GM23338 (cell line): ENCODE measurements around the gene PCMT1. TPM values are rescaled to one million over a fixed set of nuclear protein-coding genes. Genes with fewer than 3 reads are reported as not detected.

Experiments used
- ATAC-seq: fragments of 200-7000 bp; cut with Tn5 transposase; 3 replicates; pipeline ENCODE4 v1.9.1; 2020
- DNase-seq: peaks from one replicate; pipeline ENCODE4 v3.0.0-alpha.2; 2015; ENCODE audit warnings: low spot score
- H2AFZ ChIP-seq: fragments of 200-600 bp; sonication (generic); 2 replicates; pipeline ENCODE4 v1.8.0; 2016; ENCODE audit warnings: antibody characterized with exemption, mild to moderate bottlenecking, moderate library complexity
- H3F3A ChIP-seq: fragments of 200-600 bp; sonication (generic); replicated peaks from 2 replicates; pipeline ENCODE4 v1.8.0; 2017; ENCODE audit warnings: antibody characterized with exemption, mixed run types, low read depth
- H3K27ac ChIP-seq: fragments of 200-600 bp; sonication (generic); 2 replicates; pipeline ENCODE4 v1.6.1; 2016; ENCODE audit warnings: low read depth
- H3K27me3 ChIP-seq: fragments of 200-600 bp; sonication (generic); 2 replicates; pipeline ENCODE4 v1.8.0; 2016; ENCODE audit warnings: mild to moderate bottlenecking, mixed run types, moderate library complexity; ENCODE audit not compliant: insufficient read depth
- H3K36me3 ChIP-seq: fragments of 200-600 bp; sonication (generic); 2 replicates; pipeline ENCODE4 v1.8.0; 2016; ENCODE audit warnings: mild to moderate bottlenecking; ENCODE audit not compliant: insufficient read depth
- H3K4me1 ChIP-seq: fragments of 200-600 bp; sonication (generic); 2 replicates; pipeline ENCODE4 v1.8.0; 2016; ENCODE audit warnings: mild to moderate bottlenecking, moderate library complexity; ENCODE audit not compliant: insufficient read depth
- H3K4me2 ChIP-seq: fragments of 200-600 bp; sonication (generic); 2 replicates; pipeline ENCODE4 v1.7.1; 2017; ENCODE audit warnings: mixed run types
- H3K4me3 ChIP-seq: fragments of 200-600 bp; sonication (generic); 2 replicates; pipeline ENCODE4 v1.6.1; 2016; ENCODE audit warnings: mixed run types
- H3K79me2 ChIP-seq: fragments of 200-600 bp; sonication (generic); replicated peaks from 2 replicates; pipeline ENCODE4 v1.8.0; 2017; ENCODE audit warnings: mild to moderate bottlenecking; ENCODE audit not compliant: insufficient read depth
- H3K9me2 ChIP-seq: fragments of 200-600 bp; sonication (generic); 2 replicates; pipeline ENCODE4 v1.8.0; 2017; ENCODE audit not compliant: insufficient read depth
- H4K20me1 ChIP-seq: fragments of 200-600 bp; sonication (generic); replicated peaks from 2 replicates; pipeline ENCODE4 v1.8.0; 2017; ENCODE audit warnings: mild to moderate bottlenecking; ENCODE audit not compliant: insufficient read depth
- H3K27ac Mint-ChIP-seq: 2 replicates; pipeline ENCODE4 v1.8.0; 2020; ENCODE audit warnings: inconsistent platforms, mild to moderate bottlenecking, moderate library complexity, mixed read lengths
- H3K27me3 Mint-ChIP-seq: 3 replicates; pipeline ENCODE4 v1.8.0; 2022; ENCODE audit warnings: low read depth, mild to moderate bottlenecking, moderate library complexity, mixed read lengths, inconsistent platforms; ENCODE audit not compliant: insufficient read depth, poor library complexity
- H3K36me3 Mint-ChIP-seq: 3 replicates; pipeline ENCODE4 v1.8.0; 2021; ENCODE audit warnings: low read depth, mild to moderate bottlenecking, inconsistent platforms, moderate library complexity, mixed read lengths
- H3K4me1 Mint-ChIP-seq: 3 replicates; pipeline ENCODE4 v1.8.0; 2020; ENCODE audit warnings: mild to moderate bottlenecking, inconsistent platforms, mixed read lengths
- H3K4me3 Mint-ChIP-seq: 3 replicates; pipeline ENCODE4 v1.8.0; 2021; ENCODE audit warnings: moderate library complexity, mild to moderate bottlenecking, inconsistent platforms, mixed read lengths
- H3K9me3 Mint-ChIP-seq: 3 replicates; pipeline ENCODE4 v1.8.0; 2020; ENCODE audit warnings: moderate library complexity, mild to moderate bottlenecking, inconsistent platforms, mixed read lengths
- CREB1 ChIP-seq: fragments of 250-450 bp; sonication (Bioruptor Pico); IDR thresholded peaks from 2 replicates; pipeline ENCODE4 v1.5.0; 2020; ENCODE audit warnings: low read depth, mild to moderate bottlenecking, moderate library complexity
- EZH2 ChIP-seq: fragments of 200-600 bp; sonication (generic); IDR thresholded peaks from one replicate; pipeline ENCODE4 v1.8.0; 2017; ENCODE audit warnings: antibody characterized with exemption, mild to moderate bottlenecking, low read depth; ENCODE audit not compliant: unreplicated experiment
- JUNB ChIP-seq: IDR thresholded peaks from one replicate; pipeline ENCODE4 v1.6.1; 2016; ENCODE audit warnings: antibody characterized with exemption; ENCODE audit not compliant: unreplicated experiment
- NANOG ChIP-seq: IDR thresholded peaks from 2 replicates; pipeline ENCODE4 v1.6.1; 2016; ENCODE audit warnings: antibody characterized with exemption, borderline replicate concordance
- POLR2AphosphoS5 ChIP-seq: IDR thresholded peaks from 2 replicates; pipeline ENCODE4 v1.6.1; 2016; ENCODE audit warnings: antibody characterized with exemption, low read depth
- STAT1 ChIP-seq: IDR thresholded peaks from one replicate; pipeline ENCODE4 v1.6.1; 2016; ENCODE audit warnings: antibody characterized with exemption; ENCODE audit not compliant: unreplicated experiment
- ZNF114 ChIP-seq: fragments of 250-450 bp; sonication (Bioruptor Pico); IDR thresholded peaks from 2 replicates; pipeline ENCODE4 v1.5.0; 2020; ENCODE audit warnings: mild to moderate bottlenecking, moderate library complexity
- polyA plus RNA-seq: library from polyadenylated mRNA; unstranded; fragments of >200 nt; fragmentation: Nextera tagmentation; extraction: Ambion mirVana; gene quantifications from 2 replicates; pipeline ENCODE4 v1.2.1, GENCODE V29; 2016
- total RNA-seq: library from RNA; depleted of rRNA; stranded (reverse); fragments of >200 nt; shearing (Covaris generic); gene quantifications from 2 replicates; pipeline ENCODE4 v1.2.3, GENCODE V29; 2014
- TF ChIP-seq, protein P1 (sequence below): fragments of 250-450 bp; sonication (Bioruptor Pico); IDR thresholded peaks from 2 replicates; pipeline ENCODE4 v1.5.0; 2020; ENCODE audit warnings: mild to moderate bottlenecking, moderate library complexity
- TF ChIP-seq, protein P2 (sequence below): IDR thresholded peaks from 2 replicates; pipeline ENCODE4 v1.6.1; 2016; ENCODE audit warnings: antibody characterized with exemption

Gene PCMT1
- total and polyA plus RNA-seq, 2 experiments from 2014 or later, result 87.6 to 168 TPM

DNA sequence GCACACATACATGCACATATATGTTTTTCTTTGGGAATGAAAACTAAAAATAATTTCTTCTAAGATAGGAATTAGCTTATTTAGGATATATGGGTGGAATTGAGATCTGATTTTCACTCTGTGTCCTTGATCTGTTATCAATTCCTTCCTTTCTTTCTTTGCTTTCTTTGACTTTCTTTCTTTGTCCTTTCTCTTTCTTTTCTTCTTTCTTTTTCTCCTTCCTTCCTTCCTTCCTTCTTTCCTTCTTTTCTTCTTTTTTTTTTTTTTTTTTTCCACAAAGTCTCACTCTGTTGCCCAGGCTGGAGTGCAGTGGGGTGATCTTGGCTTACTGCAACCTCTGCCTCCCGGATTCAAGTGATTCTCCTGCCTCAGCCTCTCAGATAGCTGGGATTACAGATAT, 28.1 kb downstream of the PCMT1 start:
- Mint-ChIP-seq H3K4me1 (no peaks in the 10 kb centered on the region), H3K36me3 (peaks cover 29% of the 10 kb centered on the region), H3K9me3 (no peaks in the 10 kb centered on the region), H3K27me3 (peaks cover 1% of the 10 kb centered on the region), H3K27ac (no peak overlapping the region), H3K4me3 (no peak overlapping the region)
- Histone ChIP-seq H3K27ac (no peak overlapping the region), H3K4me2 (no peak overlapping the region), H3K36me3 (peaks cover 12% of the 10 kb centered on the region), H3F3A (no peaks in the 10 kb centered on the region), H2AFZ (no peak overlapping the region), H3K79me2 (no peaks in the 10 kb centered on the region; the same call in 1 of the 2 replicates), H3K4me1 (no peaks in the 10 kb centered on the region), H4K20me1 (peaks cover 7% of the 10 kb centered on the region), H3K4me3 (no peak overlapping the region), H3K27me3 (no peaks in the 10 kb centered on the region), H3K9me2 (no peaks in the 10 kb centered on the region)
- TF ChIP-seq, protein P1, sequence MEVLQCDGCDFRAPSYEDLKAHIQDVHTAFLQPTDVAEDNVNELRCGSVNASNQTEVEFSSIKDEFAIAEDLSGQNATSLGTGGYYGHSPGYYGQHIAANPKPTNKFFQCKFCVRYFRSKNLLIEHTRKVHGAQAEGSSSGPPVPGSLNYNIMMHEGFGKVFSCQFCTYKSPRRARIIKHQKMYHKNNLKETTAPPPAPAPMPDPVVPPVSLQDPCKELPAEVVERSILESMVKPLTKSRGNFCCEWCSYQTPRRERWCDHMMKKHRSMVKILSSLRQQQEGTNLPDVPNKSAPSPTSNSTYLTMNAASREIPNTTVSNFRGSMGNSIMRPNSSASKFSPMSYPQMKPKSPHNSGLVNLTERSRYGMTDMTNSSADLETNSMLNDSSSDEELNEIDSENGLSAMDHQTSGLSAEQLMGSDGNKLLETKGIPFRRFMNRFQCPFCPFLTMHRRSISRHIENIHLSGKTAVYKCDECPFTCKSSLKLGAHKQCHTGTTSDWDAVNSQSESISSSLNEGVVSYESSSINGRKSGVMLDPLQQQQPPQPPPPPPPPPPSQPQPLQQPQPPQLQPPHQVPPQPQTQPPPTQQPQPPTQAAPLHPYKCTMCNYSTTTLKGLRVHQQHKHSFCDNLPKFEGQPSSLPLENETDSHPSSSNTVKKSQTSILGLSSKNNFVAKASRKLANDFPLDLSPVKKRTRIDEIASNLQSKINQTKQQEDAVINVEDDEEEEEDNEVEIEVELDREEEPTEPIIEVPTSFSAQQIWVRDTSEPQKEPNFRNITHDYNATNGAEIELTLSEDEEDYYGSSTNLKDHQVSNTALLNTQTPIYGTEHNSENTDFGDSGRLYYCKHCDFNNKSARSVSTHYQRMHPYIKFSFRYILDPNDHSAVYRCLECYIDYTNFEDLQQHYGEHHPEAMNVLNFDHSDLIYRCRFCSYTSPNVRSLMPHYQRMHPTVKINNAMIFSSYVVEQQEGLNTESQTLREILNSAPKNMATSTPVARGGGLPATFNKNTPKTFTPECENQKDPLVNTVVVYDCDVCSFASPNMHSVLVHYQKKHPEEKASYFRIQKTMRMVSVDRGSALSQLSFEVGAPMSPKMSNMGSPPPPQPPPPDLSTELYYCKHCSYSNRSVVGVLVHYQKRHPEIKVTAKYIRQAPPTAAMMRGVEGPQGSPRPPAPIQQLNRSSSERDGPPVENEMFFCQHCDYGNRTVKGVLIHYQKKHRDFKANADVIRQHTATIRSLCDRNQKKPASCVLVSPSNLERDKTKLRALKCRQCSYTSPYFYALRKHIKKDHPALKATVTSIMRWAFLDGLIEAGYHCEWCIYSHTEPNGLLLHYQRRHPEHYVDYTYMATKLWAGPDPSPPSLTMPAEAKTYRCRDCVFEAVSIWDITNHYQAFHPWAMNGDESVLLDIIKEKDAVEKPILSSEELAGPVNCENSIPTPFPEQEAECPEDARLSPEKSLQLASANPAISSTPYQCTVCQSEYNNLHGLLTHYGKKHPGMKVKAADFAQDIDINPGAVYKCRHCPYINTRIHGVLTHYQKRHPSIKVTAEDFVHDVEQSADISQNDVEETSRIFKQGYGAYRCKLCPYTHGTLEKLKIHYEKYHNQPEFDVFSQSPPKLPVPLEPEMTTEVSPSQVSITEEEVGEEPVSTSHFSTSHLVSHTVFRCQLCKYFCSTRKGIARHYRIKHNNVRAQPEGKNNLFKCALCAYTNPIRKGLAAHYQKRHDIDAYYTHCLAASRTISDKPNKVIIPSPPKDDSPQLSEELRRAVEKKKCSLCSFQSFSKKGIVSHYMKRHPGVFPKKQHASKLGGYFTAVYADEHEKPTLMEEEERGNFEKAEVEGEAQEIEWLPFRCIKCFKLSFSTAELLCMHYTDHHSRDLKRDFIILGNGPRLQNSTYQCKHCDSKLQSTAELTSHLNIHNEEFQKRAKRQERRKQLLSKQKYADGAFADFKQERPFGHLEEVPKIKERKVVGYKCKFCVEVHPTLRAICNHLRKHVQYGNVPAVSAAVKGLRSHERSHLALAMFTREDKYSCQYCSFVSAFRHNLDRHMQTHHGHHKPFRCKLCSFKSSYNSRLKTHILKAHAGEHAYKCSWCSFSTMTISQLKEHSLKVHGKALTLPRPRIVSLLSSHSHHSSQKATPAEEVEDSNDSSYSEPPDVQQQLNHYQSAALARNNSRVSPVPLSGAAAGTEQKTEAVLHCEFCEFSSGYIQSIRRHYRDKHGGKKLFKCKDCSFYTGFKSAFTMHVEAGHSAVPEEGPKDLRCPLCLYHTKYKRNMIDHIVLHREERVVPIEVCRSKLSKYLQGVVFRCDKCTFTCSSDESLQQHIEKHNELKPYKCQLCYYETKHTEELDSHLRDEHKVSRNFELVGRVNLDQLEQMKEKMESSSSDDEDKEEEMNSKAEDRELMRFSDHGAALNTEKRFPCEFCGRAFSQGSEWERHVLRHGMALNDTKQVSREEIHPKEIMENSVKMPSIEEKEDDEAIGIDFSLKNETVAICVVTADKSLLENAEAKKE (CRISPR knock-in tag), result no peak
- TF ChIP-seq ZNF114 (CRISPR knock-in tag), result no peak
- no peak for TF ChIP-seq JUNB
- TF ChIP-seq EZH2, result no peak
- no peak for TF ChIP-seq STAT1
- TF ChIP-seq, protein P2, sequence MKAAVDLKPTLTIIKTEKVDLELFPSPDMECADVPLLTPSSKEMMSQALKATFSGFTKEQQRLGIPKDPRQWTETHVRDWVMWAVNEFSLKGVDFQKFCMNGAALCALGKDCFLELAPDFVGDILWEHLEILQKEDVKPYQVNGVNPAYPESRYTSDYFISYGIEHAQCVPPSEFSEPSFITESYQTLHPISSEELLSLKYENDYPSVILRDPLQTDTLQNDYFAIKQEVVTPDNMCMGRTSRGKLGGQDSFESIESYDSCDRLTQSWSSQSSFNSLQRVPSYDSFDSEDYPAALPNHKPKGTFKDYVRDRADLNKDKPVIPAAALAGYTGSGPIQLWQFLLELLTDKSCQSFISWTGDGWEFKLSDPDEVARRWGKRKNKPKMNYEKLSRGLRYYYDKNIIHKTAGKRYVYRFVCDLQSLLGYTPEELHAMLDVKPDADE, result no peak
- TF ChIP-seq NANOG, result no peak
- no peak for TF ChIP-seq POLR2AphosphoS5
- TF ChIP-seq CREB1, result no peak
- ATAC-seq (no peak), DNase-seq (no peak)
